ENCODE data around the gene LMO2. TPM values are rescaled to one million over a fixed set of nuclear protein-coding genes. Genes with fewer than 3 reads are reported as not detected.

The LMO2 gene
- total RNA-seq (10 to 100 TPM in 1 of 2 donors, 1 to 10 TPM in 1; 5.9 to 81.9 TPM), polyA plus RNA-seq (1 to 10 TPM; 1.5 to 6.1 TPM)

- TF ChIP-seq HNF4A (conservative IDR thresholded peaks at IDR 0.05) (no peak), GABPA (IDR thresholded peaks at IDR 0.05 in 1 of 2, conservative IDR thresholded peaks at IDR 0.05 in 1 of 2) (no peak), CTCF (IDR thresholded peaks at IDR 0.05; ENCODE audit: low read depth, low read length, missing input control) (no peak), SP1 (IDR thresholded peaks at IDR 0.05) (no peak), REST (IDR thresholded peaks at IDR 0.05) (no peak), FOXA2 (IDR thresholded peaks at IDR 0.05) (no peak), ATF3 (IDR thresholded peaks at IDR 0.05) (no peak), RXRA (IDR thresholded peaks at IDR 0.05) (no peak), YY1 (IDR thresholded peaks at IDR 0.05) (no peak), HNF4G (IDR thresholded peaks at IDR 0.05) (no peak)
- TF ChIP-seq, protein P1, sequence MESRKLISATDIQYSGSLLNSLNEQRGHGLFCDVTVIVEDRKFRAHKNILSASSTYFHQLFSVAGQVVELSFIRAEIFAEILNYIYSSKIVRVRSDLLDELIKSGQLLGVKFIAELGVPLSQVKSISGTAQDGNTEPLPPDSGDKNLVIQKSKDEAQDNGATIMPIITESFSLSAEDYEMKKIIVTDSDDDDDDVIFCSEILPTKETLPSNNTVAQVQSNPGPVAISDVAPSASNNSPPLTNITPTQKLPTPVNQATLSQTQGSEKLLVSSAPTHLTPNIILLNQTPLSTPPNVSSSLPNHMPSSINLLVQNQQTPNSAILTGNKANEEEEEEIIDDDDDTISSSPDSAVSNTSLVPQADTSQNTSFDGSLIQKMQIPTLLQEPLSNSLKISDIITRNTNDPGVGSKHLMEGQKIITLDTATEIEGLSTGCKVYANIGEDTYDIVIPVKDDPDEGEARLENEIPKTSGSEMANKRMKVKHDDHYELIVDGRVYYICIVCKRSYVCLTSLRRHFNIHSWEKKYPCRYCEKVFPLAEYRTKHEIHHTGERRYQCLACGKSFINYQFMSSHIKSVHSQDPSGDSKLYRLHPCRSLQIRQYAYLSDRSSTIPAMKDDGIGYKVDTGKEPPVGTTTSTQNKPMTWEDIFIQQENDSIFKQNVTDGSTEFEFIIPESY (IDR thresholded peaks at IDR 0.05), result no peak
- no peak within 1 kb of the TSS for H3K27ac ChIP-seq (ENCODE audit: low read depth in 1 of 2, low read length in 2 of 2)
- H3K36me3 ChIP-seq (ENCODE audit: control insufficient read depth in 4 of 4, insufficient read depth in 3 of 4, low read depth in 1 of 4, low read length in 3 of 4), result no peaks in the 10 kb centered on the region
- H3K27me3 ChIP-seq (ENCODE audit: control insufficient read depth in 4 of 4, insufficient read depth in 4 of 4, low read length in 3 of 4), result no peaks in the 10 kb centered on the region
- peak; percentile 70 for DNase-seq (ENCODE audit: low spot score)
- WGBS, result 74% methylated on average over 9 of the region's 9 CpGs
- no peaks in the 10 kb centered on the region for H3K9me3 ChIP-seq (ENCODE audit: control insufficient read depth in 4 of 4, low read length in 3 of 4)
- H3K4me1 ChIP-seq (ENCODE audit: control insufficient read depth in 4 of 4, insufficient read depth in 4 of 4, low read length in 3 of 4), result no peaks in the 10 kb centered on the region
- no peak within 1 kb of the TSS for H3K4me3 ChIP-seq (ENCODE audit: low read depth in 1 of 3, low read length in 3 of 3)
- no peak within 1 kb of the TSS for H3K9ac ChIP-seq (ENCODE audit: low read depth in 1 of 2, low read length in 2 of 2)
Observed at GRCh38 chr11:33891714-33892327, at the start of gene LMO2. Gene LMO2, minus strand, starts transcription at chr11:33892076. Its CDS starts 22,360 bp downstream, at chr11:33869716.

GRCh38 chr11:33940538-33940815 is 48.6 kb upstream of the LMO2 start:
- Histone ChIP-seq H3K36me3 (ENCODE audit: control insufficient read depth in 4 of 4, insufficient read depth in 3 of 4, low read depth in 1 of 4, low read length in 3 of 4) (no peaks in the 10 kb centered on the region), H3K9ac (ENCODE audit: low read depth in 1 of 2, low read length in 2 of 2) (no peak overlapping the region), H3K27me3 (ENCODE audit: control insufficient read depth in 4 of 4, insufficient read depth in 4 of 4, low read length in 3 of 4) (no peaks in the 10 kb centered on the region), H3K27ac (ENCODE audit: low read depth in 1 of 2, low read length in 2 of 2) (no peak overlapping the region), H3K9me3 (ENCODE audit: control insufficient read depth in 4 of 4, low read length in 3 of 4) (peaks cover 0 to 3% (median 0%) of the 10 kb centered on the region in 4 donors), H3K4me1 (ENCODE audit: control insufficient read depth in 4 of 4, insufficient read depth in 4 of 4, low read length in 3 of 4) (no peaks in the 10 kb centered on the region), H3K4me3 (ENCODE audit: low read depth in 1 of 3, low read length in 3 of 3) (no peak overlapping the region)
- DNase-seq (ENCODE audit: low spot score), result no peak
- 81% methylated on average over 2 of the region's 2 CpGs for WGBS
- TF ChIP-seq EGR1 (IDR thresholded peaks at IDR 0.05; ENCODE audit: low read depth in 2 of 2), result no peak
- no peak for TF ChIP-seq RAD21 (IDR thresholded peaks at IDR 0.05)
- TF ChIP-seq ATF3 (IDR thresholded peaks at IDR 0.05), result no peak
- TF ChIP-seq, protein P2, sequence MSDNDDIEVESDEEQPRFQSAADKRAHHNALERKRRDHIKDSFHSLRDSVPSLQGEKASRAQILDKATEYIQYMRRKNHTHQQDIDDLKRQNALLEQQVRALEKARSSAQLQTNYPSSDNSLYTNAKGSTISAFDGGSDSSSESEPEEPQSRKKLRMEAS (IDR thresholded peaks at IDR 0.05), result no peak
- no peak for TF ChIP-seq GABPA (IDR thresholded peaks at IDR 0.05 in 1 of 2, conservative IDR thresholded peaks at IDR 0.05 in 1 of 2)
- no peak for TF ChIP-seq NR2F2 (IDR thresholded peaks at IDR 0.05)
- no peak for TF ChIP-seq RXRA (IDR thresholded peaks at IDR 0.05)
- TF ChIP-seq FOXA1 (IDR thresholded peaks at IDR 0.05), result no peak
- no peak for TF ChIP-seq CTCF (IDR thresholded peaks at IDR 0.05; ENCODE audit: low read depth, low read length, missing input control)
- no peak for TF ChIP-seq TAF1 (conservative IDR thresholded peaks at IDR 0.05)
- no peak for TF ChIP-seq REST (IDR thresholded peaks at IDR 0.05)
- TF ChIP-seq HNF4G (IDR thresholded peaks at IDR 0.05), result no peak
- TF ChIP-seq SP1 (IDR thresholded peaks at IDR 0.05), result no peak
- no peak for TF ChIP-seq YY1 (IDR thresholded peaks at IDR 0.05)

Data from liver (tissue), 9 donors.